ENCODE results near the gene RGS6.

DNA sequence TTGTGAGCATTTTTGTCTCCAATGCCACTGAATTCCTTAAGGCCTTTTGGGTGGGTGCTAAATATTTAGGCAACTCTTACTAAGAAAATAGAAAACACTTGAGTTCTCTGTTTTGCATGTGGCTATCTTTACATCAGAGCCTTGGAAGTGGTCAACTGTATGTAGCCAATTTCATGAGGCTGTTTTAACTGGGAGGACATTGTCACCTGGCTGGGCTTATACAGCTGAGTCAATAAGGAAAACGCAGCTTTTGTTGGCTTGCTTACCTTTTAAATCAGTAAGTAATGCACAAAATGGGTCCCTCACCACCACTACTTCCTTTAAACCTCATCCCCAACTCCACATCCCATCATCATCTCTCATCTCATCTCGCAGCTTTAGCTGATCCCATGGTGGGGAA lies 194.3 kb downstream of the RGS6 start:
- TF ChIP-seq, protein P1, sequence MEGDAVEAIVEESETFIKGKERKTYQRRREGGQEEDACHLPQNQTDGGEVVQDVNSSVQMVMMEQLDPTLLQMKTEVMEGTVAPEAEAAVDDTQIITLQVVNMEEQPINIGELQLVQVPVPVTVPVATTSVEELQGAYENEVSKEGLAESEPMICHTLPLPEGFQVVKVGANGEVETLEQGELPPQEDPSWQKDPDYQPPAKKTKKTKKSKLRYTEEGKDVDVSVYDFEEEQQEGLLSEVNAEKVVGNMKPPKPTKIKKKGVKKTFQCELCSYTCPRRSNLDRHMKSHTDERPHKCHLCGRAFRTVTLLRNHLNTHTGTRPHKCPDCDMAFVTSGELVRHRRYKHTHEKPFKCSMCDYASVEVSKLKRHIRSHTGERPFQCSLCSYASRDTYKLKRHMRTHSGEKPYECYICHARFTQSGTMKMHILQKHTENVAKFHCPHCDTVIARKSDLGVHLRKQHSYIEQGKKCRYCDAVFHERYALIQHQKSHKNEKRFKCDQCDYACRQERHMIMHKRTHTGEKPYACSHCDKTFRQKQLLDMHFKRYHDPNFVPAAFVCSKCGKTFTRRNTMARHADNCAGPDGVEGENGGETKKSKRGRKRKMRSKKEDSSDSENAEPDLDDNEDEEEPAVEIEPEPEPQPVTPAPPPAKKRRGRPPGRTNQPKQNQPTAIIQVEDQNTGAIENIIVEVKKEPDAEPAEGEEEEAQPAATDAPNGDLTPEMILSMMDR (conservative IDR thresholded peaks at IDR 0.05; ENCODE audit: low read depth, low read length) = no peak
- TF ChIP-seq EZH2 (IDR thresholded peaks at IDR 0.05; ENCODE audit: low read length, unreplicated experiment) = no peak
